Motor neuron (in vitro differentiated cells): ENCODE data around the gene COX6A1. TPM values are rescaled to one million over a fixed set of nuclear protein-coding genes. Genes with fewer than 3 reads are reported as not detected.
A peak's percentile ranks its signal among the peaks of the same experiment; 100 is the strongest.

Source experiments
- ATAC-seq, 8 experiments: fragments of 200-7000 bp; cut with Tn5 transposase; replicated peaks in 6 of 8; 2 replicates each; pipeline ENCODE4 v1.8.0; 2021; ENCODE audit warnings: mild to moderate bottlenecking in 8 of 8, moderate library complexity in 8 of 8
- H3K27ac ChIP-seq, 2 donors: fragments of 250-450 bp; sonication (Bioruptor Pico); 2 replicates each; pipeline ENCODE4 v1.9.0; 2021; ENCODE audit warnings: antibody characterized with exemption in 2 of 2, mild to moderate bottlenecking in 2 of 2, moderate library complexity in 1 of 2
- H3K4me1 ChIP-seq, 2 donors: fragments of 250-450 bp; sonication (Bioruptor Pico); replicated peaks in 1 of 2; 2 replicates each; pipeline ENCODE4 v1.6.1; 2021; ENCODE audit warnings: antibody characterized with exemption in 2 of 2, mild to moderate bottlenecking in 2 of 2, moderate library complexity in 1 of 2
- H3K4me3 ChIP-seq, 5 donors: fragments of 250-450 bp; sonication (Bioruptor Pico); 2 replicates each; pipeline ENCODE4 v1.9.0; 2021; ENCODE audit warnings: antibody characterized with exemption in 5 of 5, mild to moderate bottlenecking in 5 of 5, moderate library complexity in 4 of 5
- WGBS, 10 experiments: fragments of 450-650 bp; shearing (Covaris generic); methylation state at CpG; one replicate each; pipeline ENCODE4 v1.0.0; 2022; 5-methylcytosine and 5-hydroxymethylcytosine counted together
- in situ Hi-C, 9 experiments: fragments of 400-800 bp; cut with MboI; loops; one replicate each; pipeline ENCODE4 v1.15.0; 2021; ENCODE audit warnings: low sequenced_read_pairs in 9 of 9, low pct_unique_long_range_greater_than_20kb in 2 of 9; ENCODE audit not compliant: unreplicated experiment in 9 of 9
- total RNA-seq, 8 experiments: library from RNA; unstranded; fragments of 300-600 nt; gene quantifications; 2 replicates each; pipeline versions ENCODE4 v1.2.3 to v1.2.4, GENCODE V29; 2022

Gene COX6A1
- total RNA-seq = 100 to 1,000 TPM; 604 to 967 (median 671) TPM

DNA sequence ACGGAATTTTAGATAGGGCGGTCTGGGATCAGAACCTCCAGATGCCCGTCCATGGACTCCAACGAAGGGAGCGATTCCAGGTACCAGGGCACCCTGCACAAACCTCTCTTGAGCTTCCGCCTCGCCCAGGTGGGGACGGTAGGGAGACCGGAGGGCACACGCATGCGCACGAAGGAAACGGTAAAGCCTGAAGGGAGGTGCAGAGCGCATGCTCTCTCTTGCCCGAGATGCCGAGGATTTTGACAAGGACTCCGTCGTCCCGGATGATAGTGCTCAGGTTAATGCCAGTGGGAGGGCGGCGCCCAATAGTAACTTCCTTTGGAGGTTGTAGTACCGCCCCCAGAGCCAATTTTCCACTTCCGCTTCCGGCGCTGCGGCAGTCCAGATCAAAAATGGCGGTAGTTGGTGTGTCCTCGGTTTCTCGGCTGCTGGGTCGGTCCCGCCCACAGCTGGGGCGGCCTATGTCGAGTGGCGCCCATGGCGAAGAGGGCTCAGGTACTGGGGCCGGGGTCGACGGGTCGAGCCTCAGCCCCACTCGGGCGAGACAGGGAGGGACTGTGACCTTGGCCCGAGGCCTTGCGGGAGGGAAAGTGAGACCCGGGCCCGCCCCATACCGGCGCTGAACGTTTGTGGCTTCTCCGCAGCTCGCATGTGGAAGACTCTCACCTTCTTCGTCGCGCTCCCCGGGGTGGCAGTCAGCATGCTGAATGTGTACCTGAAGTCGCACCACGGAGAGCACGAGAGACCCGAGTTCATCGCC is at the start of gene COX6A1:
TSS of gene COX6A1 (plus strand) at position 379 of the 760 bp plus-strand sequence. CDS start at position 393, 14 bp downstream.
- peak within 1 kb of the TSS; percentile 67 to 88 for H3K27ac ChIP-seq
- in situ Hi-C loops = loop anchor here in 4 of 9 experiments (10.0 to 25.0 kb wide), 3 partner anchors 83 to 113 kb away; partner anchors contain the start of gene PLA2G1B (in 4 of the 4)
- WGBS, 10 experiments = 0 to 6% (median 0%) methylated on average over 2 to 21 of the region's 59 CpGs; no CpG with 5 or more reads in 1 of the 10 experiments

GRCh38 chr12:120388691-120389481 is 49.0 kb upstream of the COX6A1 start:
- WGBS, 10 experiments = 0 to 7% (median 4%) methylated on average over 1 to 10 of the region's 24 CpGs; no CpG with 5 or more reads in 3 of the 10 experiments
- peak; percentile 16 to 89 (median 84) for ATAC-seq
- H3K4me3 ChIP-seq = peak overlapping the region in 2 of 5 donors; percentile 2 to 22
- in situ Hi-C loops = no loop called here
- peak overlapping the region; percentile 13 to 48 for H3K27ac ChIP-seq
- H3K4me1 ChIP-seq = peaks cover 12 to 14% of the 10 kb centered on the region in 2 donors

More for the DNA sequence above, at the start of gene COX6A1:
- ATAC-seq = peak; percentile 96 to 100 (median 100)
- peaks cover 13 to 14% of the 10 kb centered on the region in 2 donors for H3K4me1 ChIP-seq
- peak within 1 kb of the TSS; percentile 62 to 99 (median 83) for H3K4me3 ChIP-seq

DNA sequence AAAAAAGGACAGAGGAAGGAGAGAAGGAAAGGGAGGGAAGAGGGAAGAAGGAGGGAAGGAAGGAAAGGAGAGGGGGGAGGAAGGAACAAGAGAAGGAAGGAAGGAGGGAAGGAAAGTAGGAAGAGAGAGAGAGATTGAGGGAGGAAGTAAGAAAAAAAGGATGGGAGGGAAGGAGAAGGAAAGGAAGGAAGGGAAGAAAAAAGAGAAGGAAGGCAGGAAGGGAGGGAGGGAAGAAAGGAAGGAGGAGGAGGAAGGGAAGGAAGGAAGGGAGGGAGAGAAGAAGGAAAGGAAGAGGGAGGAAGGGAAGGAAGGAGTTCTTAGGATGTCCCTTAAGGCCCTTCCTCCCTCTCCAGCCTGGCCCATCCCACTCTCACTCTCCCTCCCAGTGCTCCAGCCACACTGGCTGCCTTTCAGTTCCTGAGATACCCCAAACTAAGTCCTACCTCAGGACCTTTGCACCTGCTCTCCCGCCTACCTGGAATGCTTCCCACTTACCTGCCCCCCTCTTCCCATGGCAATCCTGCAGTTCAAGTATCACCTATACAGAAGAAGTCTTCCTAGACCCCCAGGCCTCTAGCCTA is 47.3 kb upstream of the COX6A1 start:
- in situ Hi-C loops = no loop called here
- ATAC-seq = no peak
- Histone ChIP-seq H3K27ac (peak overlapping the region in 1 of 2 donors; percentile 17), H3K4me3 (no peak overlapping the region), H3K4me1 (peaks cover 21 to 23% of the 10 kb centered on the region in 2 donors)
- 40 to 89% (median 80%) methylated on average over 1 of the region's 1 CpG; no CpG with 5 or more reads in 7 of the 10 experiments for WGBS, 10 experiments

DNA sequence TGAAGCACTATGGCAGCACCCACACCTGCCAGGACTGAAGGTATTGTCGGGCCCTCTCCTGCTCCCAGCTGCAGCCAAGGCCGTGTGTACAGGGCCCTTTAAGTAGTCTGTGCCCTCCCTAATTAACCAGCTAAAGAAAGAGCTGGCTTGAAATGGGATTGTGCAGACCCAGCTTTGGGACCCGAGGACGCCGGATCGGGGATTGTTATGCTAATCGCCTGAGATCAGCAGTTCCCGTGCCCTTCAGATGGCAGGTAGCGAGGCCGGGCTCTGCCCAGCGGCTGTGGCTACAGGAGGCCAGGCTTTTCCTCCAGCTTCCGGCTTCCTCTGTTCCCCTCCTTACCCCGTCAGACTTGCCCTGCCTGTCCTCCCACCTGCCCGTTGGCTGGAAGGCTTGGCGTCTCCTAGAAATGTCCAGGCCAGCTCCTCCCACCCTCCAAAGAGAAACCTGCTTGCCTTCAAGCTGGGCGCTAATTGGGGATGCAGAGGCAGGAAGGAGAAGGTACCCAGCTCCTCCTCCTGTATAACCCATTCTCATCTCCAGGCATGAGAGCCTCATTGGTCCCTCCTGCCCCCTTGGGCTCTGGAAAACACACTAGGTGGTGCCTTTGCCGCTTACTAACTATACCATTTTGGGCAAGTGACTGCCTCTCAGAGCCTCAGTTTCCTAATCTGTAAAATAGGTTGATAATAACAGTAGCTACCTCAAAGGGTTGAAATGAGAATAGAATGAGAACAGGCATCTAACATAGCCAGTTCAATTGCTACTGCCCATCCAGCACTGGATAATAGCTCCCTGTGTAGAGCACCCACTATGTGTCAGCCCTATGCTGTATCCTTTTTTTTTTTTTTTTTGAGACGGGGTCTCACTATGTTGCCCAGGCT is 43.2 kb upstream of the COX6A1 start:
- H3K4me3 ChIP-seq = no peak overlapping the region
- WGBS, 10 experiments = 10 to 80% (median 37%) methylated on average over 1 to 10 of the region's 18 CpGs; no CpG with 5 or more reads in 2 of the 10 experiments
- H3K4me1 ChIP-seq = peaks cover 31 to 33% of the 10 kb centered on the region in 2 donors
- in situ Hi-C loops = no loop called here
- ATAC-seq = peak in 5 of 8 experiments; percentile 7 to 56 (median 45)
- H3K27ac ChIP-seq = peak overlapping the region in 1 of 2 donors; percentile 32

DNA sequence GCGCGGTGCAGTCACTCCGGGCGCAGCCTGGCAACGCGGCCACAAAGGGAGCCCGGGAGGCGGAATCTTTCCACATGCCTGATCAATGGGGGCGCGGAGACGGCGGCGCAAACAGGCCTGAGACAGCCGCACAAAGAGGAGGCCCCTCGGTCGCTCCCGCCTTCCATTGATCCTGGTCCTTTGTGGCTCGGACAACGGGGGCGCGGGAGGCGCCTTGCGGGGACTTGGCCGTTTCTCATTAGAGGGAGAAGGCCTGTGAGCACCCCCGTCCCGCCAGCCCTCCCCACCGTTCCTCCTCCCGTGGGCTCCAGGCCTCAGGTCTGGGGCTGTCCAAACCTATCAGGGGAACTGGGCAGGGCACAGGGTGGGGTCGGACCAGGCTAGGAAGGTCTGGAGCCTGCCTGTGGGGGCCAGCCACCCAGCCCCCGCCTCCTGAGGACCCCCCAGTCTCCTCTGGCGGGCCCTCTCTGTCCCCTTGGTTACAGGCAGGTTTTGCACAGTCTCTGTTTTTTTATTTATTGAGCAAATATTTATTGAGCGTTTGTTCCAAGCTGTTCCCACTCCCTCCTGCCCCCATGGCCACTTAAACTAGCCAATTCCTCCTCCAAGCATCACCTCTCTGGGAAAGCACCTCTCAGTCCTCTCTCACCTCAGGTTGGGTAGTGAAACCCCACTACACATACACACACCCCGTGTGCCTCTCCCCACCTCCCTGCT is 39.9 kb upstream of the COX6A1 start:
- peak in 5 of 8 experiments; percentile 77 to 86 (median 84) for ATAC-seq
- 8 to 93% (median 56%) methylated on average over 1 to 14 of the region's 33 CpGs; no CpG with 5 or more reads in 6 of the 10 experiments for WGBS, 10 experiments
- in situ Hi-C loops = no loop called here
- H3K4me1 ChIP-seq = peaks cover 38 to 39% of the 10 kb centered on the region in 2 donors
- H3K4me3 ChIP-seq = no peak overlapping the region
- peak overlapping the region; percentile 73 to 89 for H3K27ac ChIP-seq

DNA sequence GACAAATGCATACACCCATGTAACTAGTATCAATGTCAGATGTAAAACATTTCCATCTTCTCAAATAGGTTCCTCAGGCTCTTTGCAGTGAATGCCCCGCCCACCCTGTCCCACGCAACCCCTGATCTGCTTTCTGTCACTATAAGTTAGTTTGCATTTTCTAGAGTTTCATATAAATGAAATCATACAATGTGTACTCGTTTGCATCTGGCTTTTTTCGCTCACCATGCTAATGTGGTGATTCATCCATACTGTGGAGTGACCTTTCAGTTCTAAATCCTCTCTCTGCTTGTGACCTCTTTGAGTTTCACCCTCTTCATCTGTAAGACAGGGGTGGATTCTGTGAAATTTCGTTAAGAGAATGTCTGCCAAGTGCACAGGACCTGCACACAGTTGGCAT is 38.4 kb upstream of the COX6A1 start:
- Histone ChIP-seq H3K27ac (no peak overlapping the region), H3K4me1 (peaks cover 34% of the 10 kb centered on the region in 2 donors), H3K4me3 (no peak overlapping the region)
- 0 to 64% (median 32%) methylated on average over 1 to 5 of the region's 5 CpGs for WGBS, 10 experiments
- peak in 4 of 8 experiments; percentile 2 to 75 (median 70) for ATAC-seq
- in situ Hi-C loops = no loop called here

- in situ Hi-C loops = no loop called here
- 0 to 10% (median 8%) methylated on average over 2 to 11 of the region's 13 CpGs; no CpG with 5 or more reads in 3 of the 10 experiments for WGBS, 10 experiments
- Histone ChIP-seq H3K4me1 (peaks cover 29 to 33% of the 10 kb centered on the region in 2 donors), H3K4me3 (no peak overlapping the region), H3K27ac (peak overlapping the region; percentile 75 to 81)
- ATAC-seq = peak; percentile 38 to 94 (median 70)
Measured at GRCh38 chr12:120402217-120402616, 35.7 kb upstream of the COX6A1 start.

DNA sequence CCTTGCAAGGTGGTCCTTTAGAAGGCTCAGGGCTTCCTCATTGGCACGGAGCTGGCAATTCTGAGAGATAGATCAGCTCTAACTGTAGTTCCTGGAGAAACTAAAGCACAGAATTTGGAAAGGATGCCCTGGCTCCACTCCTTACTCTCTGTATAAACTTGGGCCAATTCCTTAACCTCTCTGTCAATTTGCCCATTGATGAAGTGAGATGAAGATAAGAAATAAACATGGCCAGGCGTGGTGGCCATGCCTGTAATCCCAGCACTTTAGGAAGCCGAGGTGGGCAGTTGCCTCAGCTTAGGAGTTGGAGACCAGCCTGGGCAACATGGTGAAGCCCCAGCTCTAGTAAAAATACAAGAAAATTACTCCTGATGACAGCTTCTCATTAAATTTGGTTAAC is 34.0 kb upstream of the COX6A1 start:
- no peak overlapping the region for H3K4me3 ChIP-seq
- H3K27ac ChIP-seq = peak overlapping the region in 1 of 2 donors; percentile 21
- 47 to 100% (median 93%) methylated on average over 1 to 3 of the region's 3 CpGs; no CpG with 5 or more reads in 4 of the 10 experiments for WGBS, 10 experiments
- in situ Hi-C loops = no loop called here
- peaks cover 15 to 20% of the 10 kb centered on the region in 2 donors for H3K4me1 ChIP-seq
- no peak for ATAC-seq

GRCh38 chr12:120404271-120404670 is 33.6 kb upstream of the COX6A1 start:
- H3K4me3 ChIP-seq = no peak overlapping the region
- in situ Hi-C loops = no loop called here
- no peak for ATAC-seq
- peaks cover 13 to 18% of the 10 kb centered on the region in 2 donors for H3K4me1 ChIP-seq
- H3K27ac ChIP-seq = no peak overlapping the region
- 40 to 83% methylated on average over 1 of the region's 1 CpG; no CpG with 5 or more reads in 8 of the 10 experiments for WGBS, 10 experiments

GRCh38 chr12:120406069-120406468 is 31.8 kb upstream of the COX6A1 start:
- ATAC-seq = peak in 5 of 8 experiments; percentile 47 to 73 (median 51)
- Histone ChIP-seq H3K4me1 (peaks cover 10 to 18% of the 10 kb centered on the region in 2 donors), H3K4me3 (no peak overlapping the region), H3K27ac (peak overlapping the region in 1 of 2 donors; percentile 63)
- 49 to 100% (median 86%) methylated on average over 1 to 3 of the region's 3 CpGs; no CpG with 5 or more reads in 1 of the 10 experiments for WGBS, 10 experiments
- in situ Hi-C loops = no loop called here

DNA sequence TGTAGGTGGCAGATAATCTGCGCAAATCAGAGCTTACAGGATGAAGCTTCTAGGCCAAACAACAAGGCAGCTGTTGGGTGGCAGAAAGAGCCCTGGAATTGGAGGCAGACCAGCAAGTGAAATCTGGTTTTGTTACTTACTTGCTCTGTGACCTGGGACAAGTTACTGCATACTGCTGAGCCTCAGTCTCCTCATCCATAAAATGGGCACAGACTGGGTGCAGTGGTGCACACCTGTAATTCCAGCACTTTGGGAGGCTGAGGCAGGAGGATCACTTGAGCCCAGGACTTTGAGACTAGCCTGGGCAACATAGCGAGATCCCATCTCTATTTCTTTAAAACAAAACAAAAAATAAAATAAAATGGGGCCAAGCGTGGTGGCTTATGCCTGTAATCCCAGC is 31.4 kb upstream of the COX6A1 start:
- H3K4me1 ChIP-seq = peaks cover 9 to 16% of the 10 kb centered on the region in 2 donors
- no peak for ATAC-seq
- in situ Hi-C loops = no loop called here
- H3K4me3 ChIP-seq = no peak overlapping the region
- WGBS, 10 experiments = 68 to 100% (median 100%) methylated on average over 1 to 3 of the region's 3 CpGs; no CpG with 5 or more reads in 1 of the 10 experiments
- H3K27ac ChIP-seq = peak overlapping the region in 1 of 2 donors; percentile 63
